GM12892 (cell line): ENCODE measurements around the gene GALNS.

ENCODE experiments used
- POLR2A ChIP-seq: IDR thresholded peaks from 2 replicates; pipeline ENCODE4 v1.6.1; 2011; ENCODE audit warnings: low read depth, low read length, control low read depth
- POLR2AphosphoS5 ChIP-seq: IDR thresholded peaks from 2 replicates; pipeline ENCODE4 v1.6.1; 2011; ENCODE audit warnings: low read depth, low read length, control low read depth
- TAF1 ChIP-seq: IDR thresholded peaks from 2 replicates; pipeline ENCODE4 v1.6.1; 2011; ENCODE audit warnings: low read depth, mild to moderate bottlenecking, control low read depth, low read length, borderline replicate concordance

GRCh38 chr16:88796278-88796677 is 60.5 kb downstream of the GALNS start:
- TF ChIP-seq POLR2A (no peak), TAF1 (no peak), POLR2AphosphoS5 (no peak)
